A673 (cell line): ENCODE results near the gene APMAP. TPM values are rescaled to one million over a fixed set of nuclear protein-coding genes. Genes with fewer than 3 reads are reported as not detected.
"Not testable (repeated sequence)": the region's sequence is repeated elsewhere in the genome, so short reads cannot be mapped to it uniquely, and the experiment has no call there.

Source experiments
- BruUV-seq: library from RNA; stranded (reverse); fragments of 400-500 nt; replicated peaks from 2 replicates; lab custom pipeline; 2021; lab: Mats Ljungman, UMichigan
- CTCF ChIA-PET: fragments of 300-600 bp; sonication (Branson Sonifier 250); formaldehyde crosslinking; loops from one replicate; lab custom pipeline; 2022; ENCODE audit warnings: antibody characterized with exemption; lab: Charles Lee
- POLR2A ChIA-PET: fragments of 300-600 bp; sonication (Branson Sonifier 250); formaldehyde crosslinking; loops from one replicate; lab custom pipeline; 2022; ENCODE audit warnings: antibody characterized with exemption; ENCODE audit not compliant: low non-redundant PET; lab: Charles Lee
- DNase-seq: peaks from one replicate; pipeline ENCODE4 v3.0.0-alpha.2; 2015; ENCODE audit warnings: low spot score
- H3K27ac ChIP-seq: fragments of 200-600 bp; sonication (generic); 2 replicates; pipeline ENCODE4 v1.5.1; 2016; ENCODE audit warnings: mixed run types, low read depth, mild to moderate bottlenecking, mixed read lengths, antibody characterized with exemption, low read length; ENCODE audit not compliant: poor library complexity, severe bottlenecking
- H3K27me3 ChIP-seq: fragments of 200-600 bp; sonication (generic); replicated peaks from 2 replicates; pipeline ENCODE4 v1.6.1; 2017; ENCODE audit warnings: mixed run types, low read depth, mild to moderate bottlenecking, mixed read lengths, antibody characterized with exemption, low read length; ENCODE audit not compliant: insufficient read depth, poor library complexity
- H3K36me3 ChIP-seq: fragments of 200-600 bp; sonication (generic); 2 replicates; pipeline ENCODE4 v1.6.1; 2016; ENCODE audit warnings: mixed run types, mild to moderate bottlenecking, mixed read lengths, antibody characterized with exemption, low read length; ENCODE audit not compliant: insufficient read depth, poor library complexity, severe bottlenecking
- H3K4me1 ChIP-seq: fragments of 200-600 bp; sonication (generic); 2 replicates; pipeline ENCODE4 v1.6.1; 2017; ENCODE audit warnings: mixed run types, mild to moderate bottlenecking, mixed read lengths, antibody characterized with exemption, low read length; ENCODE audit not compliant: insufficient read depth, poor library complexity, severe bottlenecking
- H3K4me3 ChIP-seq: fragments of 200-600 bp; sonication (generic); 2 replicates; pipeline ENCODE4 v1.5.1; 2016; ENCODE audit warnings: low read depth, mixed run types, mild to moderate bottlenecking, mixed read lengths, low read length; ENCODE audit not compliant: poor library complexity, severe bottlenecking
- H3K9me3 ChIP-seq: fragments of 200-600 bp; sonication (generic); 2 replicates; pipeline ENCODE4 v1.6.1; 2016; ENCODE audit warnings: mixed run types, low read depth, mild to moderate bottlenecking, mixed read lengths, antibody characterized with exemption, low read length; ENCODE audit not compliant: poor library complexity, severe bottlenecking
- EZH2 ChIP-seq: fragments of 200-600 bp; sonication (generic); IDR thresholded peaks from 2 replicates; pipeline ENCODE4 v1.6.1; 2017; ENCODE audit warnings: borderline replicate concordance, low read depth, mild to moderate bottlenecking, mixed read lengths, antibody characterized with exemption, low read length; ENCODE audit not compliant: poor library complexity, severe bottlenecking
- intact Hi-C: fragments of 100-400 bp; cut with micrococcal nuclease; formaldehyde crosslinking; loops from one replicate; pipeline ENCODE4 v1.10.0; 2022; ENCODE audit not compliant: unreplicated experiment
- total RNA-seq: library from RNA; stranded (reverse); gene quantifications from 2 replicates; pipeline ENCODE4 v1.2.3, GENCODE V29; 2021
- TF ChIP-seq, protein P1 (sequence below): fragments of 300-800, 200-600 bp; sonication (generic); conservative IDR thresholded peaks from 2 replicates; pipeline ENCODE4 v1.5.1; 2017; ENCODE audit warnings: low read depth, mild to moderate bottlenecking, antibody characterized with exemption, low read length, moderate library complexity, mixed read lengths

The APMAP gene
- total RNA-seq, 1 experiment from 2014 or later = 70.3 TPM

DNA sequence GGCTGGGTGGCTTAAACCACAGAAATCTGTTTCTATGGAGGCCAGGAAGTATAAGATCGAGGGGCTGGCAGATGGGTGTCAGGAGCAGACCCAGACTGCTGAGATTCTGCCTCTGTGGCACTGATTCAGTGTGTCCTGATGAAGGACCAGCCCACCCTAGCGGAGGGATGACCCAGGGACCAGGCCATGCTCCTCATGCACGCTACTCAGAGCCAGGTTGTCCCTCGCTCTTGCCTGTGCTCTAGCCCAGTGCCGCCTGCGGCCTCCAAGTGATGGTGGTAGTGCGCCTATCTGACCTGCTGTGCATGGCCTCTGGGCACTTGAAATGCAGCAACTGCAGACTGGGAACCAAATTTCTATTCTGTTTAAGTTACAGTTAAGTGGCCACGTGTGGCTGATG lies 13.1 kb upstream of the APMAP start:
- intact Hi-C loops = no loop called here
- DNase-seq = no peak
- CTCF ChIA-PET = no interaction called here

DNA sequence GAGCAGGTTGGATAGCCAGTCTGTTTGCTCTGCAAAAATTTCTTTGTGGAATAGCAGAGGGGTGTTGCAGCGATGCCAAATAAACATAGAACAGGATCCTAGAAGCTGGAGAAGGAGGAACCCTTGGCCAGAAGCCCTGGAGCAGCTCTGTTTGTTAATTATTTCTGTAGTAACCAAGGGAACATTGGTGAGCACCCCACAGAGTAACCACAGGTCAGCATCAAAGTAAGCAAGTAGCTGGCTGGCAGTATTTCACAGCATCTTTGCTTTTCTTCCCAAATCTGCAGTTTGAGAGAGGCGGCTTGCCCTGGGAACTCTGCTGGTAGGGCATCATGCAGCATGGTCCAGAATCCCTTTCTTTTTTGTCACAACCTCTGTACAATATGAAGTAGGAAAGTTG lies 12.7 kb upstream of the APMAP start:
- no peak overlapping the region for H3K27ac ChIP-seq
- BruUV-seq = no TSS peak
- no peak for DNase-seq
- no peaks in the 10 kb centered on the region for H3K36me3 ChIP-seq
- ChIA-PET CTCF (no interaction called here), POLR2A (no interaction called here)
- TF ChIP-seq EZH2 = no peak
- TF ChIP-seq, protein P1, sequence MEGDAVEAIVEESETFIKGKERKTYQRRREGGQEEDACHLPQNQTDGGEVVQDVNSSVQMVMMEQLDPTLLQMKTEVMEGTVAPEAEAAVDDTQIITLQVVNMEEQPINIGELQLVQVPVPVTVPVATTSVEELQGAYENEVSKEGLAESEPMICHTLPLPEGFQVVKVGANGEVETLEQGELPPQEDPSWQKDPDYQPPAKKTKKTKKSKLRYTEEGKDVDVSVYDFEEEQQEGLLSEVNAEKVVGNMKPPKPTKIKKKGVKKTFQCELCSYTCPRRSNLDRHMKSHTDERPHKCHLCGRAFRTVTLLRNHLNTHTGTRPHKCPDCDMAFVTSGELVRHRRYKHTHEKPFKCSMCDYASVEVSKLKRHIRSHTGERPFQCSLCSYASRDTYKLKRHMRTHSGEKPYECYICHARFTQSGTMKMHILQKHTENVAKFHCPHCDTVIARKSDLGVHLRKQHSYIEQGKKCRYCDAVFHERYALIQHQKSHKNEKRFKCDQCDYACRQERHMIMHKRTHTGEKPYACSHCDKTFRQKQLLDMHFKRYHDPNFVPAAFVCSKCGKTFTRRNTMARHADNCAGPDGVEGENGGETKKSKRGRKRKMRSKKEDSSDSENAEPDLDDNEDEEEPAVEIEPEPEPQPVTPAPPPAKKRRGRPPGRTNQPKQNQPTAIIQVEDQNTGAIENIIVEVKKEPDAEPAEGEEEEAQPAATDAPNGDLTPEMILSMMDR = no peak
- peaks cover 3% of the 10 kb centered on the region for H3K9me3 ChIP-seq
- H3K4me3 ChIP-seq = no peak overlapping the region
- H3K4me1 ChIP-seq = no peaks in the 10 kb centered on the region
- intact Hi-C loops = no loop called here
- H3K27me3 ChIP-seq = peaks cover 2% of the 10 kb centered on the region

More for the DNA sequence above, 13.1 kb upstream of the APMAP start:
- no peak overlapping the region for H3K27ac ChIP-seq
- BruUV-seq = no TSS peak
- H3K36me3 ChIP-seq = no peaks in the 10 kb centered on the region
- peaks cover 2% of the 10 kb centered on the region for H3K27me3 ChIP-seq
- TF ChIP-seq EZH2 = no peak
- TF ChIP-seq, protein P1 = no peak
- peaks cover 3% of the 10 kb centered on the region for H3K9me3 ChIP-seq
- no peaks in the 10 kb centered on the region for H3K4me1 ChIP-seq
- POLR2A ChIA-PET = no interaction called here
- no peak overlapping the region for H3K4me3 ChIP-seq

DNA sequence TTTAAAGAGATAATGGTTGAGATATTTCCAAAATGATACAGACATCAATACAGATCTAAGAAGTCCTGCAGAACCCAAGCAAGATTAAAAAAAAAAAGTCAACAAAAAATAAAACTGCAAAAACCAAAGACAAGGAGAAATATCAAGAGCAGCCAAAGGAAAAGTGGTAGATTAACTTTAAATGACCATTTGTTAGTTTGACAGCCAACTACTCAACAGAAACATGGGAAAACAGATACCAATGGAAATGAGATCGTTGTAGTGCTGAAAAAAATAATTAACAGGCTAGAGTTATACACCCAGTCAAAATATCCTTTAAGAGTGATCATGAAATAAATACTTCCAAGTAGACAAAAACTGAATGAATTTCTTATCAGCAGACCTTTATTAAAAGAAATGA lies 10.5 kb upstream of the APMAP start:
- Histone ChIP-seq H3K4me1 (no peaks in the 10 kb centered on the region), H3K27me3 (peaks cover 4% of the 10 kb centered on the region), H3K4me3 (no peak overlapping the region), H3K27ac (no peak overlapping the region), H3K36me3 (no peaks in the 10 kb centered on the region), H3K9me3 (peaks cover 3% of the 10 kb centered on the region)
- no peak for DNase-seq
- CTCF ChIA-PET = no interaction called here
- intact Hi-C loops = no loop called here
- TF ChIP-seq, protein P1 = no peak
- no peak for TF ChIP-seq EZH2
- BruUV-seq = no TSS peak
- POLR2A ChIA-PET = no interaction called here

DNA sequence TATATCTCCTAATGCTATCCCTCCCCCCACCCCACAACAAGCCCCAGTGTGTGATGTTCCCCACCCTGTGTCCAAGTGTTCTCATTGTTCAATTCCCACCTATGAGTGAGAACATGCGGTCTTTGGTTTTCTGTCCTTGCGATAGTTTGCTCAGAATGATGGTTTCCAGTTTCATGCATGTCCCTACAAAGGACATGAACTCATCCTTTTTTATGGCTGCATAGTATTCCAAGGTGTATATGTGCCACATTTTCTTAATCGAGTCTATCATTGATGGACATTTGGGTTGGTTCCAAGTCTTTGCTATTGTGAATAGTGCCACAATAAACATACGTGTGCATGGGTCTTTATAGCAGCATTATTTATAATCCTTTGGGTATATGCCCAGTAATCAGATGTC lies 8.8 kb upstream of the APMAP start:
- H3K27ac ChIP-seq, DNase-seq, H3K36me3 ChIP-seq, intact Hi-C loops, H3K9me3 ChIP-seq, H3K4me3 ChIP-seq, H3K4me1 ChIP-seq, CTCF ChIA-PET, POLR2A ChIA-PET, H3K27me3 ChIP-seq, BruUV-seq: not testable (repeated sequence)
